ENCODE measurements around the gene SPRED2. TPM values are rescaled to one million over a fixed set of nuclear protein-coding genes. Genes with fewer than 3 reads are reported as not detected.
A peak's percentile ranks its signal among the peaks of the same experiment; 100 is the strongest.

Gene SPRED2
- total RNA-seq, 1 donor from 2014 or later, result 54.5 TPM

DNA sequence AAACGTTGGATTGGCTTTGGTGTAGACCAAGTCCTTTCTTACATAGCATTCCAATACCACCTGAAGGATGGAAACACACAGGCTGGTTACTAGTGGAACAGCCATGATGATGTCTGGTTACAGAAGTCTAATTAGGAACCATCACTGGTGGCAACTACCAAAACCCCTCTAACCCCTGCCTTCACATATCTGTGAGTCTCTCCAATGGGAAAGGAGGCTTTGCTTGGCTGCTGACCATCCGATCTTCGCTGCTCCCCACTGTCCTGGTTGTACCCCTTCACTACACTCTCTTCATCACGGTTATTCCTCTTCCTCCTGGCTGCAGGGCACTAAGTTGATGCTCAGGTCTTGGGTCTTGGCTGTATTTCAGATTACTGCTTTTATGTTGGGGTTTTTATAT is 97.7 kb downstream of the SPRED2 start:
- Mint-ChIP-seq H3K9me3 (ENCODE audit: unreplicated experiment) (peaks cover 4% of the 10 kb centered on the region), H3K27ac (ENCODE audit: unreplicated experiment) (no peak overlapping the region), H3K4me1 (ENCODE audit: low read depth, unreplicated experiment) (peaks cover 28% of the 10 kb centered on the region), H3K36me3 (ENCODE audit: unreplicated experiment) (peaks cover 10% of the 10 kb centered on the region), H3K27me3 (ENCODE audit: unreplicated experiment) (peaks cover 2% of the 10 kb centered on the region), H3K4me3 (ENCODE audit: unreplicated experiment) (peak overlapping the region; percentile 39)
- TF ChIP-seq, protein P1, sequence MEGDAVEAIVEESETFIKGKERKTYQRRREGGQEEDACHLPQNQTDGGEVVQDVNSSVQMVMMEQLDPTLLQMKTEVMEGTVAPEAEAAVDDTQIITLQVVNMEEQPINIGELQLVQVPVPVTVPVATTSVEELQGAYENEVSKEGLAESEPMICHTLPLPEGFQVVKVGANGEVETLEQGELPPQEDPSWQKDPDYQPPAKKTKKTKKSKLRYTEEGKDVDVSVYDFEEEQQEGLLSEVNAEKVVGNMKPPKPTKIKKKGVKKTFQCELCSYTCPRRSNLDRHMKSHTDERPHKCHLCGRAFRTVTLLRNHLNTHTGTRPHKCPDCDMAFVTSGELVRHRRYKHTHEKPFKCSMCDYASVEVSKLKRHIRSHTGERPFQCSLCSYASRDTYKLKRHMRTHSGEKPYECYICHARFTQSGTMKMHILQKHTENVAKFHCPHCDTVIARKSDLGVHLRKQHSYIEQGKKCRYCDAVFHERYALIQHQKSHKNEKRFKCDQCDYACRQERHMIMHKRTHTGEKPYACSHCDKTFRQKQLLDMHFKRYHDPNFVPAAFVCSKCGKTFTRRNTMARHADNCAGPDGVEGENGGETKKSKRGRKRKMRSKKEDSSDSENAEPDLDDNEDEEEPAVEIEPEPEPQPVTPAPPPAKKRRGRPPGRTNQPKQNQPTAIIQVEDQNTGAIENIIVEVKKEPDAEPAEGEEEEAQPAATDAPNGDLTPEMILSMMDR (IDR thresholded peaks at IDR 0.05; ENCODE audit: partially characterized antibody, unreplicated experiment), result no peak
- no peak for DNase-seq

DNA sequence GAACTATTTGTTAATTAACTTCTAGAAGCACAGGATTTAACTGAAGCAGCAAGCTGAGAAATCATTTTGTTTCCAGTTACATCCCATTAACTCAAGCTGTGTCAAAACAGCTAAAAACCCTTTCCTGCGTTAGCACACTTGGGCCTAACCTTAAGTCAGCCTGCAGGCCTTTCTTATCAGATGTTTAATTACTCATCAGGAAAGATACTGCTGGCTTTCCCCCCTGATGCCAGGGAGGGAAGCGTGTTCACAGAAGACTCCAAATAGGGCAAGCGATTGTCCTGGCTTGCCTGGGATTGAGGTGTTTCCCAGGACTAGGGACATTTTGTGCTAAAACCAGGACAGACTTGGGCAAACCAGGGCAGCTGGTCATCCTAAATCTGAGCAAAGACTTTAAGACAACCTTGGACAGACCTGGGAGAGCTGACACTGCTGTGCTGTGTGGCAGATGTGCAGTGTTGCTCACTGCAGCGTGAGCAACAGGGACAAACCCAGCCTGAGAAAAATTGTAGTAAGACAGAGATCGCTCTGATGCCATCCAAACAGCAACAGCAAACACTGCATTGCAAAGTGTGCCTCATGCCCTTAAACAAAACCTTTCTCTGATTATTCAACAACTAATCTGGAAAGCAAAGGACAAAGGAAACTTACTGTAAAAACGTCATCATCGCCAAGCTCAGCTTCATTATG is 100.9 kb downstream of the SPRED2 start:
- Mint-ChIP-seq H3K4me3 (ENCODE audit: unreplicated experiment) (peak overlapping the region; percentile 10), H3K4me1 (ENCODE audit: low read depth, unreplicated experiment) (peaks cover 43% of the 10 kb centered on the region), H3K27me3 (ENCODE audit: unreplicated experiment) (peaks cover 5% of the 10 kb centered on the region), H3K9me3 (ENCODE audit: unreplicated experiment) (peaks cover 8% of the 10 kb centered on the region), H3K27ac (ENCODE audit: unreplicated experiment) (peak overlapping the region; percentile 85), H3K36me3 (ENCODE audit: unreplicated experiment) (peaks cover 5% of the 10 kb centered on the region)
- TF ChIP-seq, protein P1 (IDR thresholded peaks at IDR 0.05; ENCODE audit: partially characterized antibody, unreplicated experiment), result no peak
- DNase-seq, result no peak

DNA sequence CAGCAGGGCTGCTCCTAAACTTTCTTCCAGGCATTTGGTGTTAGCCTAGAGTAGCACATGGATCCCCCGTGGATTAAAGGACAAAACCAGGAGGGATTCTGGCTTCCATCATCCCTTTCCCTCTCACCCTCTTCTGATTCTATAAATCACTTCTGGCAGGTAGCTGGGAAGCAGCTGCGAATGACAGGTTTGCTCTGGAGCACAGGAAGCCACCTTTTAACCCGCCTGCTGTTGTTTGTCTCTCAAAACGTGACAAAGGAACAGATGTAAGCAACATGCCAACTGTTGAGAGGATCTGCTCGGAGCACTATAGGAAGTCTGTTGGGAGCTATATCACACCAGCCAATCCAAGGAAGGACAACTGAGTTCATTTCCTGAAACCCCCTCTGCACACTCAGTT is 102.9 kb downstream of the SPRED2 start:
- peaks cover 5% of the 10 kb centered on the region for H3K27me3 Mint-ChIP-seq (ENCODE audit: unreplicated experiment)
- no peak for DNase-seq
- peak overlapping the region; percentile 98 for H3K27ac Mint-ChIP-seq (ENCODE audit: unreplicated experiment)
- H3K36me3 Mint-ChIP-seq (ENCODE audit: unreplicated experiment), result no peaks in the 10 kb centered on the region
- peaks cover 8% of the 10 kb centered on the region for H3K9me3 Mint-ChIP-seq (ENCODE audit: unreplicated experiment)
- TF ChIP-seq, protein P1 (IDR thresholded peaks at IDR 0.05; ENCODE audit: partially characterized antibody, unreplicated experiment), result no peak
- peaks cover 43% of the 10 kb centered on the region for H3K4me1 Mint-ChIP-seq (ENCODE audit: low read depth, unreplicated experiment)
- H3K4me3 Mint-ChIP-seq (ENCODE audit: unreplicated experiment), result peak overlapping the region; percentile 63

DNA sequence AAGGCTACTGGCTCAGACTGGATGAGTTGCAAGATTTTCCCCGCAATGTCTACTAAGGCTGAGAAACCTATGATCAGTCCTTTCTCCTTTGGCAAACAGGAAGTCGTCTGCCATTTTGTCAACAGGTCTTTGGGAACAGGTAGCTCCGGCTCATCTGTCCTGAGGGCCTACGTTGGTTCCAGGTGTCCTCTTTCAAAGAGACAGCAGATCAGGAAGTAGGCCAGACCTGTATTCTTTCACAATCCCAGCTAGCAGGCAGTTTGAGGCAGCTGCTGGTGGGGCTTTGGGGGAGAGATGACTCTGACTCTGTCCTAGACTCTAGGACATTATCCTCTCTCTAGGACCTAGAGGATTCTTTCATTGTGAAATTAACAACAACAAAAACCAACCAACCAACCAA is 106.1 kb downstream of the SPRED2 start:
- H3K36me3 Mint-ChIP-seq (ENCODE audit: unreplicated experiment), result no peaks in the 10 kb centered on the region
- TF ChIP-seq, protein P1 (IDR thresholded peaks at IDR 0.05; ENCODE audit: partially characterized antibody, unreplicated experiment), result no peak
- peaks cover 27% of the 10 kb centered on the region for H3K4me1 Mint-ChIP-seq (ENCODE audit: low read depth, unreplicated experiment)

DNA sequence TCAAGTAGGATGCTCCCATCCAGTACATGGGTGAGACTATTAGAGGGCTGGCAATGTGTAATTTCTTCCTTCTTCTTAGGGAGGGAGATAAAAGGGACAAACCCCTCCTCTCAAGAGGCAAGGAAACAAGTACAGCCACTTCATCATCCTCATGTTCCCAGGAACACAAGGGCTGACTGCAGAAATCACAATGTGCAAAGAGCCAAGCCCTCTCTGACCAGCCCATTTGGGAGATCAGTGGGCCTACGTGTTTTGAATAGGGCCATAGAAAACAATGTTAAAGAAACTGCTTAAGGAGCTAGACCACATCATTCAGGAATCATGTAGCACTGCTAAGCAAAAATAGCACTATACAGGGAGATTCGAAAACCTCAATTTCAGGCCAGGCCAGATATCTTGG is 107.3 kb downstream of the SPRED2 start:
- H3K9me3 Mint-ChIP-seq (ENCODE audit: unreplicated experiment), result peaks cover 11% of the 10 kb centered on the region
- DNase-seq, result no peak
- H3K27me3 Mint-ChIP-seq (ENCODE audit: unreplicated experiment), result peaks cover 7% of the 10 kb centered on the region
- no peak overlapping the region for H3K4me3 Mint-ChIP-seq (ENCODE audit: unreplicated experiment)
- peaks cover 26% of the 10 kb centered on the region for H3K4me1 Mint-ChIP-seq (ENCODE audit: low read depth, unreplicated experiment)
- TF ChIP-seq, protein P1 (IDR thresholded peaks at IDR 0.05; ENCODE audit: partially characterized antibody, unreplicated experiment), result no peak
- H3K27ac Mint-ChIP-seq (ENCODE audit: unreplicated experiment), result no peak overlapping the region
- H3K36me3 Mint-ChIP-seq (ENCODE audit: unreplicated experiment), result no peaks in the 10 kb centered on the region

More for the DNA sequence above, 106.1 kb downstream of the SPRED2 start:
- H3K27me3 Mint-ChIP-seq (ENCODE audit: unreplicated experiment), result peaks cover 7% of the 10 kb centered on the region
- H3K9me3 Mint-ChIP-seq (ENCODE audit: unreplicated experiment), result peaks cover 9% of the 10 kb centered on the region
- no peak overlapping the region for H3K4me3 Mint-ChIP-seq (ENCODE audit: unreplicated experiment)
- no peak for DNase-seq
- no peak overlapping the region for H3K27ac Mint-ChIP-seq (ENCODE audit: unreplicated experiment)

All from glutamatergic neuron (in vitro differentiated cells).